H9 (cell line): ENCODE results near the gene PTCSC3. TPM values are rescaled to one million over a fixed set of nuclear protein-coding genes. Genes with fewer than 3 reads are reported as not detected.

ENCODE experiments used
- DNase-seq: peaks from one replicate; pipeline ENCODE4 v3.0.0-alpha.2; 2017
- H2AFZ ChIP-seq: one replicate; pipeline ENCODE4 v1.6.1; 2013; ENCODE audit warnings: mild to moderate bottlenecking, low read length, control low read depth, moderate library complexity
- H2AK5ac ChIP-seq: 2 replicates; pipeline ENCODE4 v1.6.1; 2013; ENCODE audit warnings: low read length, control low read depth, mixed read lengths; ENCODE audit not compliant: insufficient read length
- H2BK120ac ChIP-seq: one replicate; pipeline ENCODE4 v1.6.1; 2013; ENCODE audit warnings: low read depth, mild to moderate bottlenecking, low read length, control low read depth, inconsistent platforms; ENCODE audit not compliant: poor library complexity, severe bottlenecking
- H2BK12ac ChIP-seq: 2 replicates; pipeline ENCODE4 v1.6.1; 2013; ENCODE audit warnings: low read length, control low read depth, mixed read lengths, low read depth; ENCODE audit not compliant: insufficient read length
- H2BK15ac ChIP-seq: 2 replicates; pipeline ENCODE4 v1.6.1; 2013; ENCODE audit warnings: low read depth, low read length, control low read depth
- H2BK20ac ChIP-seq: one replicate; pipeline ENCODE4 v1.6.1; 2013; ENCODE audit warnings: low read depth, mild to moderate bottlenecking, low read length, control low read depth, inconsistent platforms; ENCODE audit not compliant: poor library complexity, severe bottlenecking
- H2BK5ac ChIP-seq: 2 replicates; pipeline ENCODE4 v1.6.1; 2013; ENCODE audit warnings: low read length, control low read depth, mixed read lengths; ENCODE audit not compliant: insufficient read length
- H3K14ac ChIP-seq: 2 replicates; pipeline ENCODE4 v1.6.1; 2013; ENCODE audit warnings: low read length, control low read depth; ENCODE audit not compliant: insufficient read depth
- H3K18ac ChIP-seq: 2 replicates; pipeline ENCODE4 v1.6.1; 2013; ENCODE audit warnings: low read depth, mild to moderate bottlenecking, mixed read lengths, low read length, control low read depth; ENCODE audit not compliant: insufficient read length
- H3K23ac ChIP-seq: 2 replicates; pipeline ENCODE4 v1.6.1; 2013; ENCODE audit warnings: low read length, control low read depth, mixed read lengths, low read depth; ENCODE audit not compliant: insufficient read length
- H3K23me2 ChIP-seq: 2 replicates; pipeline ENCODE4 v1.6.1; 2013; ENCODE audit warnings: low read depth, mild to moderate bottlenecking, mixed read lengths, low read length, control low read depth; ENCODE audit not compliant: insufficient read length, poor library complexity, severe bottlenecking
- H3K27ac ChIP-seq: 2 replicates; pipeline ENCODE4 v1.5.1; 2013; ENCODE audit warnings: low read length, control low read depth, mixed read lengths, low read depth; ENCODE audit not compliant: insufficient read length
- H3K27me3 ChIP-seq: 2 replicates; pipeline ENCODE4 v1.6.1; 2013; ENCODE audit warnings: low read length, control low read depth, inconsistent platforms; ENCODE audit not compliant: insufficient read depth
- H3K4ac ChIP-seq: 2 replicates; pipeline ENCODE4 v1.6.1; 2013; ENCODE audit warnings: low read depth, mild to moderate bottlenecking, control low read depth, inconsistent platforms, low read length, moderate library complexity
- H3K4me1 ChIP-seq: 2 replicates; pipeline ENCODE4 v1.6.1; 2013; ENCODE audit warnings: low read length, control low read depth, inconsistent platforms; ENCODE audit not compliant: insufficient read depth
- H3K4me2 ChIP-seq: 2 replicates; pipeline ENCODE4 v1.6.1; 2013; ENCODE audit warnings: low read length, control low read depth, mixed read lengths; ENCODE audit not compliant: insufficient read length, insufficient read depth
- H3K56ac ChIP-seq: 2 replicates; pipeline ENCODE4 v1.6.1; 2013; ENCODE audit warnings: low read depth, mild to moderate bottlenecking, mixed read lengths, low read length, control low read depth; ENCODE audit not compliant: insufficient read length
- H3K79me1 ChIP-seq: 2 replicates; pipeline ENCODE4 v1.6.1; 2013; ENCODE audit warnings: low read depth, mild to moderate bottlenecking, moderate library complexity, low read length, control low read depth, inconsistent platforms; ENCODE audit not compliant: insufficient read depth, poor library complexity, severe bottlenecking
- H3K79me2 ChIP-seq: 2 replicates; pipeline ENCODE4 v1.6.1; 2013; ENCODE audit warnings: low read length, control low read depth, inconsistent platforms; ENCODE audit not compliant: insufficient read depth
- H3K9ac ChIP-seq: 2 replicates; pipeline ENCODE4 v1.6.1; 2013; ENCODE audit warnings: low read length, control low read depth, mixed read lengths; ENCODE audit not compliant: insufficient read length; ENCODE audit errors: extremely low read depth
- H3K9me3 ChIP-seq: one replicate; pipeline ENCODE4 v1.6.1; 2013; ENCODE audit warnings: low read depth, low read length, inconsistent platforms; ENCODE audit not compliant: control insufficient read depth
- H3T11ph ChIP-seq: one replicate; pipeline ENCODE4 v1.6.1; 2013; ENCODE audit warnings: mild to moderate bottlenecking, low read length, control low read depth, inconsistent platforms
- H4K20me1 ChIP-seq: one replicate; pipeline ENCODE4 v1.6.1; 2013; ENCODE audit not compliant: control insufficient read depth, insufficient read length, insufficient read depth
- H4K5ac ChIP-seq: 2 replicates; pipeline ENCODE4 v1.6.1; 2013; ENCODE audit warnings: low read depth, mild to moderate bottlenecking, mixed read lengths, low read length, control low read depth; ENCODE audit not compliant: insufficient read length
- H4K8ac ChIP-seq: replicated peaks from 2 replicates; pipeline ENCODE4 v1.6.1; 2013; ENCODE audit warnings: low read length, control low read depth, mixed read lengths, low read depth; ENCODE audit not compliant: insufficient read length
- H4K91ac ChIP-seq: 2 replicates; pipeline ENCODE4 v1.6.1; 2013; ENCODE audit warnings: low read depth, mild to moderate bottlenecking, moderate library complexity, mixed read lengths, low read length, control low read depth; ENCODE audit not compliant: insufficient read length
- H3K27ac Mint-ChIP-seq, 3 experiments: 2 replicates in 2 of 3; 3 replicates in 1 of 3; pipeline ENCODE4 v1.8.0; 2020 to 2021; ENCODE audit warnings: mixed read lengths in 3 of 3, mild to moderate bottlenecking in 1 of 3, moderate library complexity in 1 of 3
- H3K27me3 Mint-ChIP-seq: 2 replicates; pipeline ENCODE4 v1.8.0; 2021; ENCODE audit warnings: low read depth, mild to moderate bottlenecking, moderate library complexity, mixed read lengths
- H3K36me3 Mint-ChIP-seq, 3 experiments: 2 replicates in 2 of 3; 3 replicates in 1 of 3; pipeline ENCODE4 v1.8.0; 2020 to 2021; ENCODE audit warnings: low read depth in 3 of 3, mixed read lengths in 3 of 3; ENCODE audit not compliant: insufficient read depth in 1 of 3
- H3K4me1 Mint-ChIP-seq, 2 experiments: 2 replicates each; pipeline ENCODE4 v1.8.0; 2020; ENCODE audit warnings: mixed read lengths in 2 of 2
- H3K4me3 Mint-ChIP-seq, 2 experiments: 2 replicates in 1 of 2; 3 replicates in 1 of 2; pipeline ENCODE4 v1.8.0; 2020 to 2021; ENCODE audit warnings: mild to moderate bottlenecking in 2 of 2, mixed read lengths in 2 of 2, moderate library complexity in 1 of 2
- H3K9me3 Mint-ChIP-seq, 2 experiments: 2 replicates in 1 of 2; 3 replicates in 1 of 2; pipeline ENCODE4 v1.8.0; 2020; ENCODE audit warnings: mild to moderate bottlenecking in 2 of 2, mixed read lengths in 2 of 2, moderate library complexity in 1 of 2
- WGBS: extraction: QIAGEN DNeasy Blood & Tissue Kit; methylation state at CpG from one replicate; pipeline ENCODE4 v1.1.7; 2013; ENCODE audit warnings: missing lambda C conversion rate, low lambda C conversion rate, mixed read lengths; ENCODE audit not compliant: insufficient read length; ENCODE audit errors: extremely low coverage; 5-methylcytosine and 5-hydroxymethylcytosine counted together
- total RNA-seq: library from RNA; stranded (reverse); gene quantifications from 2 replicates; pipeline ENCODE4 v1.2.1, GENCODE V29; 2021
- TF ChIP-seq, protein P1 (sequence below): fragments of 200-600 bp; sonication (generic); conservative IDR thresholded peaks from 3 replicates; pipeline ENCODE4 v1.8.0; 2021; ENCODE audit warnings: antibody characterized with exemption, mild to moderate bottlenecking

The PTCSC3 gene
- total RNA-seq, 1 experiment from 2014 or later: not detected

DNA sequence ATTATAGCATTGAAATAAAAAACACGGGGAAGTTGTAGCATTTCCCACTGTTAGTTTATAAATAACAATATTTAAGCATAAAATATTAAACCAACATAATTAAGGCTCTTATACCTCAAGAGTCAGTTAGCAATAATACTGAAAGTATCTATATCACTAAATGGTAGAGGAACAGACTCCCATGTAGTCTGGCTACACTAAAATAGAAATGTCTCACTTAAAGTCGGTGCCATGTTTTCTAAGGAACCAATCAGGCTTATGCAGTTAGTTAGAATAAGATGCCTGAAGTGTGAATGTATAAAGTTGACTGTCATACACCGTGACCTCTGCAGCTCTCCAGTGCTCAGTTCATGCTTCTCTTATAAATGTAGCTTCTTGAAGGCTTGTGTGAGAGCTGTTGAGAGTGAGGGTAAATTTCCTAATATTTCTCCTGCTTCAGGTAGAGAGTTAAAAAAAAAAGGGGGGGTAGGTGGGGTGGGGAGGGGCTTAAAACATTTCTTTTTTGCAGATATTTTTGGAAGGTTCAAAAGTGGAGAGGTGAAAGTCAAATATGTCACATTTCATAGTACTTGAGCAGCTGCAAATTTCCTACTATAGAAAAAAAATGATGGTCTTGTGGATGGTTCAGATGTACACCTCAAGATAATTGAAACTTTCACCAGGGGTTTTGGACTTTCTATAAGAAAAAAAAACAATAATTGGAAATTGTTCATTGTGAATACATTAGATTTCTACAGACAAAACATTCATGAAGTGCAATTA, 64.5 kb downstream of the PTCSC3 start:
- Histone ChIP-seq H2BK15ac (no peak overlapping the region), H3K27ac (no peak overlapping the region), H4K8ac (no peak overlapping the region), H4K5ac (no peak overlapping the region), H3K23ac (no peak overlapping the region), H2BK120ac (no peak overlapping the region), H3K79me1 (no peaks in the 10 kb centered on the region), H2BK12ac (no peak overlapping the region), H2AK5ac (no peak overlapping the region), H3T11ph (no peak overlapping the region), H3K4me2 (no peak overlapping the region), H3K23me2 (no peaks in the 10 kb centered on the region), H4K91ac (no peak overlapping the region), H3K4me1 (no peaks in the 10 kb centered on the region), H3K14ac (no peak overlapping the region), H4K20me1 (no peaks in the 10 kb centered on the region), H2BK5ac (no peak overlapping the region), H3K4ac (no peak overlapping the region), H3K27me3 (no peaks in the 10 kb centered on the region), H3K79me2 (no peaks in the 10 kb centered on the region), H2BK20ac (no peak overlapping the region), H3K56ac (no peak overlapping the region), H2AFZ (no peak overlapping the region), H3K18ac (no peak overlapping the region), H3K9me3 (no peaks in the 10 kb centered on the region), H3K9ac (no peak overlapping the region)
- Mint-ChIP-seq H3K27me3 (peaks cover 10% of the 10 kb centered on the region; the same call in 1 of the 2 replicates), H3K9me3 (no peaks in the 10 kb centered on the region), H3K4me3 (no peak overlapping the region), H3K4me1 (no peaks in the 10 kb centered on the region), H3K27ac (no peak overlapping the region), H3K36me3 (no peaks in the 10 kb centered on the region)
- no peak for DNase-seq
- TF ChIP-seq, protein P1, sequence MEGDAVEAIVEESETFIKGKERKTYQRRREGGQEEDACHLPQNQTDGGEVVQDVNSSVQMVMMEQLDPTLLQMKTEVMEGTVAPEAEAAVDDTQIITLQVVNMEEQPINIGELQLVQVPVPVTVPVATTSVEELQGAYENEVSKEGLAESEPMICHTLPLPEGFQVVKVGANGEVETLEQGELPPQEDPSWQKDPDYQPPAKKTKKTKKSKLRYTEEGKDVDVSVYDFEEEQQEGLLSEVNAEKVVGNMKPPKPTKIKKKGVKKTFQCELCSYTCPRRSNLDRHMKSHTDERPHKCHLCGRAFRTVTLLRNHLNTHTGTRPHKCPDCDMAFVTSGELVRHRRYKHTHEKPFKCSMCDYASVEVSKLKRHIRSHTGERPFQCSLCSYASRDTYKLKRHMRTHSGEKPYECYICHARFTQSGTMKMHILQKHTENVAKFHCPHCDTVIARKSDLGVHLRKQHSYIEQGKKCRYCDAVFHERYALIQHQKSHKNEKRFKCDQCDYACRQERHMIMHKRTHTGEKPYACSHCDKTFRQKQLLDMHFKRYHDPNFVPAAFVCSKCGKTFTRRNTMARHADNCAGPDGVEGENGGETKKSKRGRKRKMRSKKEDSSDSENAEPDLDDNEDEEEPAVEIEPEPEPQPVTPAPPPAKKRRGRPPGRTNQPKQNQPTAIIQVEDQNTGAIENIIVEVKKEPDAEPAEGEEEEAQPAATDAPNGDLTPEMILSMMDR: no peak
- WGBS: no CpG with 5 or more reads among the region's 3 CpGs
